K562 (cell line): Measurements from ENCODE around the gene AGO4. TPM values are rescaled to one million over a fixed set of nuclear protein-coding genes. Genes with fewer than 3 reads are reported as not detected.

Source experiments
- ATAC-seq: fragments of 200-7000 bp; cut with Tn5 transposase; 3 replicates; pipeline ENCODE4 v1.9.1; 2020; ENCODE audit warnings: moderate library complexity
- BruUV-seq: library from RNA; stranded (reverse); fragments of 400-500 nt; replicated peaks from 2 replicates; lab custom pipeline; 2021; lab: Mats Ljungman, UMichigan
- CTCF ChIA-PET: fragments of 300-600 bp; formaldehyde crosslinking; extraction: SDS; loops from one replicate; lab custom pipeline; 2021; ENCODE audit warnings: low intra/inter-chr PET ratio; lab: Yijun Ruan, JAX
- POLR2A ChIA-PET: fragments of 300-600, 350-650 bp; sonication (Branson Sonifier 250); formaldehyde crosslinking; extraction: SDS; loops from one replicate; lab custom pipeline; 2021; ENCODE audit warnings: antibody characterized with exemption, inconsistent platforms; lab: Yijun Ruan, JAX
- DNase-seq, 4 experiments: peaks; one replicate each; pipeline versions ENCODE4 v3.0.0 to v3.0.0-alpha.2; 2011 to 2018; ENCODE audit warnings: low spot score in 3 of 4, mixed read lengths in 3 of 4; ENCODE audit errors: extremely low read depth in 1 of 4
- FAIRE-seq: peaks from 2 replicates; lab custom pipeline; 2011; peaks lifted over from hg19 to GRCh38; lab: Jason Lieb, UNC
- H2AFZ ChIP-seq: 2 replicates; pipeline ENCODE4 v1.6.0; 2011; ENCODE audit warnings: low read depth, low read length, control low read depth, inconsistent platforms
- H3K27ac ChIP-seq: fragments of 200-600 bp; 3 replicates; pipeline ENCODE4 v1.8.0; 2011; ENCODE audit warnings: low read depth, mild to moderate bottlenecking, control low read depth, inconsistent platforms, low read length, moderate library complexity, mixed read lengths; ENCODE audit errors: extremely low read depth
- H3K27me3 ChIP-seq, 2 experiments: fragments of 300-600 bp in 1 of 2; 2 replicates in 1 of 2; 3 replicates in 1 of 2; pipeline versions ENCODE4 v1.6.0 to v1.8.0; 2011; ENCODE audit warnings: inconsistent platforms in 2 of 2, low read length in 2 of 2, mild to moderate bottlenecking in 1 of 2, mixed read lengths in 1 of 2, moderate library complexity in 1 of 2; ENCODE audit not compliant: control insufficient read depth in 2 of 2, insufficient read depth in 2 of 2
- H3K36me3 ChIP-seq: fragments of 300-600 bp; 3 replicates; pipeline ENCODE4 v1.8.0; 2011; ENCODE audit warnings: mild to moderate bottlenecking, low read length, inconsistent platforms; ENCODE audit not compliant: control insufficient read depth, insufficient read depth
- H3K4me1 ChIP-seq, 2 experiments: fragments of 200-600 bp in 1 of 2; replicated peaks in 1 of 2; 2 replicates in 1 of 2; 3 replicates in 1 of 2; pipeline versions ENCODE4 v1.5.1 to v1.8.0; 2011; ENCODE audit warnings: inconsistent platforms in 2 of 2, low read length in 2 of 2, mild to moderate bottlenecking in 1 of 2, mixed read lengths in 1 of 2, moderate library complexity in 1 of 2; ENCODE audit not compliant: control insufficient read depth in 2 of 2, insufficient read depth in 2 of 2
- H3K4me2 ChIP-seq: 2 replicates; pipeline ENCODE4 v1.6.1; 2011; ENCODE audit warnings: low read length, control low read depth, inconsistent platforms, mixed read lengths; ENCODE audit not compliant: insufficient read depth
- H3K4me3 ChIP-seq: fragments of 200-600 bp; sonication (generic), shearing (Covaris generic); 2 replicates; pipeline ENCODE4 v1.5.1; 2016; ENCODE audit warnings: control low read depth, inconsistent platforms
- H3K79me2 ChIP-seq: fragments of 200-600 bp; 3 replicates; pipeline ENCODE4 v1.8.0; 2011; ENCODE audit warnings: low read length, inconsistent platforms; ENCODE audit not compliant: control insufficient read depth, insufficient read depth
- H3K9ac ChIP-seq, 2 experiments: 2 replicates each; pipeline versions ENCODE4 v1.6.0 to v1.6.1; 2011; ENCODE audit warnings: low read depth in 2 of 2, low read length in 2 of 2, control low read depth in 1 of 2, inconsistent platforms in 1 of 2, mild to moderate bottlenecking in 1 of 2, mixed read lengths in 1 of 2; ENCODE audit not compliant: insufficient read depth in 1 of 2
- H3K9me1 ChIP-seq: one replicate; pipeline ENCODE4 v1.6.0; 2011; ENCODE audit warnings: inconsistent platforms, mild to moderate bottlenecking, low read length, moderate library complexity; ENCODE audit not compliant: control insufficient read depth, insufficient read depth
- H3K9me3 ChIP-seq: replicated peaks from 2 replicates; pipeline ENCODE4 v1.5.1; 2011; ENCODE audit warnings: low read depth, low read length, inconsistent platforms; ENCODE audit not compliant: control insufficient read depth, insufficient read depth
- H4K20me1 ChIP-seq: replicated peaks from 2 replicates; pipeline ENCODE4 v1.6.1; 2011; ENCODE audit warnings: low read length, inconsistent platforms, mixed read lengths; ENCODE audit not compliant: control insufficient read depth, insufficient read depth
- ADNP ChIP-seq: fragments of 200-800 bp; sonication (Bioruptor generic); IDR thresholded peaks from 2 replicates; pipeline ENCODE4 v1.6.1; 2016; ENCODE audit warnings: missing genetic modification characterization, missing compliant biosample characterization
- CREB1 ChIP-seq, 2 experiments: sonication (generic) in 1 of 2; formaldehyde crosslinking in 1 of 2; IDR thresholded peaks; 2 replicates each; pipeline versions ENCODE4 v1.6.1 to v1.8.0; 2012 to 2022; ENCODE audit warnings: inconsistent platforms in 1 of 2, mild to moderate bottlenecking in 1 of 2, missing genetic modification reagents in 1 of 2, moderate library complexity in 1 of 2
- CREM ChIP-seq: IDR thresholded peaks from 2 replicates; pipeline ENCODE4 v1.6.1; 2014; ENCODE audit warnings: antibody characterized with exemption, low read depth
- DPF2 ChIP-seq: fragments of 450-650 bp; IDR thresholded peaks from 2 replicates; pipeline ENCODE4 v1.6.1; 2016
- FOXK2 ChIP-seq, 2 experiments: fragments of 450-650 bp; IDR thresholded peaks in 1 of 2; conservative IDR thresholded peaks in 1 of 2; 2 replicates each; pipeline ENCODE4 v1.6.1; 2016; ENCODE audit warnings: low read depth in 2 of 2, mild to moderate bottlenecking in 1 of 2
- HNRNPL ChIP-seq: fragments of 200-400 bp; formaldehyde crosslinking; IDR thresholded peaks from 2 replicates; pipeline ENCODE4 v1.6.1; 2017; ENCODE audit warnings: low read depth, mild to moderate bottlenecking, low read length
- PRPF4 ChIP-seq: fragments of 200-400 bp; formaldehyde crosslinking; IDR thresholded peaks from one replicate; pipeline ENCODE4 v1.6.1; 2017; ENCODE audit warnings: low read length, low read depth, mild to moderate bottlenecking; ENCODE audit not compliant: insufficient read depth, poor library complexity, severe bottlenecking
- TCFL5 ChIP-seq: fragments of 250-450 bp; sonication (Bioruptor Pico); conservative IDR thresholded peaks from 2 replicates; pipeline ENCODE4 v1.6.1; 2021; ENCODE audit warnings: mild to moderate bottlenecking, moderate library complexity, matching md5 sums
- USF2 ChIP-seq: sonication (generic); formaldehyde crosslinking; IDR thresholded peaks from 2 replicates; pipeline ENCODE4 v1.5.0; 2020; ENCODE audit warnings: missing genetic modification reagents
- XRCC5 ChIP-seq: fragments of 200-400 bp; formaldehyde crosslinking; IDR thresholded peaks from 2 replicates; pipeline ENCODE4 v1.6.1; 2017; ENCODE audit warnings: low read depth, mild to moderate bottlenecking, low read length
- ZNF217 ChIP-seq: sonication (generic); formaldehyde crosslinking; IDR thresholded peaks from 2 replicates; pipeline ENCODE4 v1.8.0; 2022; ENCODE audit warnings: mild to moderate bottlenecking, missing genetic modification reagents
- ZNF3 ChIP-seq: fragments of 250-450 bp; sonication (Bioruptor Pico); IDR thresholded peaks from 2 replicates; pipeline ENCODE4 v1.5.0; 2021; ENCODE audit warnings: mild to moderate bottlenecking, moderate library complexity
- ZNF384 ChIP-seq: IDR thresholded peaks from 2 replicates; pipeline ENCODE4 v1.6.1; 2012; ENCODE audit warnings: low read depth, low read length, improper control_type of control experiment
- WGBS: fragments of 100-300 bp; shearing (Covaris generic); methylation state at CpG from one replicate; pipeline ENCODE4 v1.1.6; 2016; ENCODE audit warnings: low coverage, mixed read lengths; ENCODE audit not compliant: insufficient coverage; ENCODE audit errors: missing lambda C conversion rate; 5-methylcytosine and 5-hydroxymethylcytosine counted together
- in situ Hi-C: fragments of 300-500 bp; cut with MboI; formaldehyde crosslinking; loops from 4 replicates; pipeline ENCODE4 v1.15.0; 2018; ENCODE audit warnings: inconsistent platforms, mixed read lengths
- intact Hi-C: fragments of 100-400 bp; cut with micrococcal nuclease; formaldehyde crosslinking; loops from 2 replicates; pipeline ENCODE4 v1.14.2; 2022
- polyA plus RNA-seq, 8 experiments: library from polyadenylated mRNA; depleted of rRNA in 4 of 8; stranded (reverse) in 5 of 8; unstranded in 3 of 8; fragments of >200 nt; fragmentation: Nextera tagmentation in 2 of 8; fragmentation: Illumina TruSeq in 1 of 8; extraction: Ambion mirVana in 2 of 8; extraction: Trizol in 1 of 8; gene quantifications; 2 replicates each; pipeline versions ENCODE4 v1.2.1 to v1.2.3, GENCODE V29; 2011 to 2014; ENCODE audit warnings: inconsistent platforms in 1 of 8, missing spikeins in 1 of 8
- total RNA-seq, 7 experiments: library from RNA; depleted of rRNA in 6 of 7; stranded (reverse); fragments of >200 nt in 6 of 7; fragmentation: Illumina TruSeq in 2 of 7; extraction: Trizol in 2 of 7; gene quantifications; 2 replicates each; pipeline versions ENCODE4 v1.2.1 to v1.2.3, GENCODE V29; 2011 to 2021; ENCODE audit warnings: low replicate concordance in 1 of 7
- TF ChIP-seq, protein P1 (sequence below): fragments of 200-800 bp; sonication (Bioruptor generic); IDR thresholded peaks from 2 replicates; pipeline ENCODE4 v1.6.1; 2017; ENCODE audit warnings: missing genetic modification characterization, missing compliant biosample characterization
- TF ChIP-seq, protein P2 (sequence below): fragments of 450-650 bp; IDR thresholded peaks from 2 replicates; pipeline ENCODE4 v1.6.1; 2017; ENCODE audit warnings: antibody characterized with exemption, mild to moderate bottlenecking

AGO4 gene
- total and polyA plus RNA-seq, 9 of the 15 experiments (the other 6 are each of a cell fraction or from before 2014, with no cell fraction given) = 1.3 to 10.5 (median 6.5) TPM

DNA sequence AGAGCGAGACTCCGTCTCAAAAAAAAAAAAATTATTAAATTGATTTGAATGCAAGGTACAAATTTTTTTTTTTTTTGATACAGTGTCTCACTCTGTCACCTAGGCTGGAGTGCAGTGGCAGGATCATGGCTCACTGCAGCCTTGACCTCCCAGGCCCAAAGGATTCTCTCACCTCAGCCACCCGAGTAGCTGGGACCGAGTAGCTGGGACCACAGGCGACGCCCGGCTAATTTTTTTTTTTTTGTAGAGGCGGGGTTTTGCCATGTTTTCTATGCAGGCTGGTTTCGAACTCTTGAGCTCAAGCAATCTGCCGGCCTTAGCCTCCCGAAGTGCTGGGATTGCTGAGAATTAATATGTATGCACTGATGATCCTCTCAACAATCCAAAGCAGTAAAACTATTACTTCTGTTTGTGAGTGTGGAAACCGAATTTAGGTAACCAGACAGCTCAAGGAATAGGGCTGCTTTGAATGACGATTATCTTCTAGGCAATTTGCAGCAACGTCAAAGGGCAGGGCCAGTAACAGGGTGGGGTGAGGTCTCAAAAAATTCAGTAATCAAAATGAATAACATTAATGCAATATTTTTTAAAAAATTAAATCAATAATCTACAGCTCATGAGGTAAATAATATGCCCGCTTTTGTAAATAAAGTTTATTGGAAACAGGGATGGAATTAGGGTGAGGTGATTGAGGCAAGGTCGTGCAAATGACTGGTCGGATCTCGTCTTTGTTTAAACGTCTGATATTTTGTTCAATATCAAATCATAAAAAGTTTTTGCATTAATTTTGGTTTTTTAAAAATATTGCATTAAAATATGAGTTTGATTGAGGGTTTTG lies 39.2 kb upstream of the AGO4 start:
- ChIA-PET CTCF (no interaction called here), POLR2A (interaction anchor here (0.5 to 4.0 kb wide), 28 partner anchors 7 to 1633 kb away, joined by 3 to 30 read pairs (median 4); no protein-coding TSS in a partner anchor)
- peak; percentile 73 for FAIRE-seq
- intact Hi-C loops (no loop called here), in situ Hi-C loops (no loop called here)
- H3K4me3 ChIP-seq = peak overlapping the region; percentile 66
- H3K79me2 ChIP-seq = peaks cover 48% of the 10 kb centered on the region
- 12% methylated on average over 19 of the region's 19 CpGs for WGBS
- no peaks in the 10 kb centered on the region for H3K27me3 ChIP-seq
- no peaks in the 10 kb centered on the region for H3K9me1 ChIP-seq
- no peaks in the 10 kb centered on the region for H4K20me1 ChIP-seq
- H3K36me3 ChIP-seq = peaks cover 30% of the 10 kb centered on the region
- ATAC-seq = peak; percentile 27
- no peaks in the 10 kb centered on the region for H3K9me3 ChIP-seq
- peak overlapping the region; percentile 89 for H3K27ac ChIP-seq
- DNase-seq = peak in 2 of 4 experiments; percentile 31 to 55
- H3K9ac ChIP-seq = peak overlapping the region; percentile 87 to 97
- peaks cover 2 to 28% of the 10 kb centered on the region in 2 experiments; a peak in 3 of 5 replicates for H3K4me1 ChIP-seq
- peak overlapping the region; percentile 85 for H2AFZ ChIP-seq
- H3K4me2 ChIP-seq = peak overlapping the region; percentile 82
- BruUV-seq = no TSS peak
- TF ChIP-seq HNRNPL (no peak), USF2 (CRISPR knock-in tag) (no peak), CREB1 (IDR thresholded peaks at IDR 0.05) (peak; percentile 88), CREB1 (CRISPR knock-in tag; IDR thresholded peaks at IDR 0.05) (no peak), PRPF4 (no peak), CREM (peak; percentile 93), XRCC5 (no peak), DPF2 (peak; percentile 20; the same call in 1 of the 2 replicates), ZNF384 (peak; percentile 83), TCFL5 (CRISPR knock-in tag) (no peak), FOXK2 (conservative IDR thresholded peaks at IDR 0.05 in 1 of 2, IDR thresholded peaks at IDR 0.05 in 1 of 2; ENCODE audit: low read depth in 2 of 2) (peak; percentile 42 to 53; a peak in 2 of 4 replicates), ADNP (tag) (no peak), ZNF3 (CRISPR knock-in tag) (no peak), ZNF217 (CRISPR knock-in tag) (no peak)
- TF ChIP-seq, protein P1, sequence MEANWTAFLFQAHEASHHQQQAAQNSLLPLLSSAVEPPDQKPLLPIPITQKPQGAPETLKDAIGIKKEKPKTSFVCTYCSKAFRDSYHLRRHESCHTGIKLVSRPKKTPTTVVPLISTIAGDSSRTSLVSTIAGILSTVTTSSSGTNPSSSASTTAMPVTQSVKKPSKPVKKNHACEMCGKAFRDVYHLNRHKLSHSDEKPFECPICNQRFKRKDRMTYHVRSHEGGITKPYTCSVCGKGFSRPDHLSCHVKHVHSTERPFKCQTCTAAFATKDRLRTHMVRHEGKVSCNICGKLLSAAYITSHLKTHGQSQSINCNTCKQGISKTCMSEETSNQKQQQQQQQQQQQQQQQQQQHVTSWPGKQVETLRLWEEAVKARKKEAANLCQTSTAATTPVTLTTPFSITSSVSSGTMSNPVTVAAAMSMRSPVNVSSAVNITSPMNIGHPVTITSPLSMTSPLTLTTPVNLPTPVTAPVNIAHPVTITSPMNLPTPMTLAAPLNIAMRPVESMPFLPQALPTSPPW (CRISPR knock-in tag) = no peak
- TF ChIP-seq, protein P2, sequence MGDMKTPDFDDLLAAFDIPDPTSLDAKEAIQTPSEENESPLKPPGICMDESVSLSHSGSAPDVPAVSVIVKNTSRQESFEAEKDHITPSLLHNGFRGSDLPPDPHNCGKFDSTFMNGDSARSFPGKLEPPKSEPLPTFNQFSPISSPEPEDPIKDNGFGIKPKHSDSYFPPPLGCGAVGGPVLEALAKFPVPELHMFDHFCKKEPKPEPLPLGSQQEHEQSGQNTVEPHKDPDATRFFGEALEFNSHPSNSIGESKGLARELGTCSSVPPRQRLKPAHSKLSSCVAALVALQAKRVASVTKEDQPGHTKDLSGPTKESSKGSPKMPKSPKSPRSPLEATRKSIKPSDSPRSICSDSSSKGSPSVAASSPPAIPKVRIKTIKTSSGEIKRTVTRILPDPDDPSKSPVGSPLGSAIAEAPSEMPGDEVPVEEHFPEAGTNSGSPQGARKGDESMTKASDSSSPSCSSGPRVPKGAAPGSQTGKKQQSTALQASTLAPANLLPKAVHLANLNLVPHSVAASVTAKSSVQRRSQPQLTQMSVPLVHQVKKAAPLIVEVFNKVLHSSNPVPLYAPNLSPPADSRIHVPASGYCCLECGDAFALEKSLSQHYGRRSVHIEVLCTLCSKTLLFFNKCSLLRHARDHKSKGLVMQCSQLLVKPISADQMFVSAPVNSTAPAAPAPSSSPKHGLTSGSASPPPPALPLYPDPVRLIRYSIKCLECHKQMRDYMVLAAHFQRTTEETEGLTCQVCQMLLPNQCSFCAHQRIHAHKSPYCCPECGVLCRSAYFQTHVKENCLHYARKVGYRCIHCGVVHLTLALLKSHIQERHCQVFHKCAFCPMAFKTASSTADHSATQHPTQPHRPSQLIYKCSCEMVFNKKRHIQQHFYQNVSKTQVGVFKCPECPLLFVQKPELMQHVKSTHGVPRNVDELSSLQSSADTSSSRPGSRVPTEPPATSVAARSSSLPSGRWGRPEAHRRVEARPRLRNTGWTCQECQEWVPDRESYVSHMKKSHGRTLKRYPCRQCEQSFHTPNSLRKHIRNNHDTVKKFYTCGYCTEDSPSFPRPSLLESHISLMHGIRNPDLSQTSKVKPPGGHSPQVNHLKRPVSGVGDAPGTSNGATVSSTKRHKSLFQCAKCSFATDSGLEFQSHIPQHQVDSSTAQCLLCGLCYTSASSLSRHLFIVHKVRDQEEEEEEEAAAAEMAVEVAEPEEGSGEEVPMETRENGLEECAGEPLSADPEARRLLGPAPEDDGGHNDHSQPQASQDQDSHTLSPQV = no peak
